Astrocyte of the spinal cord (primary cell): ENCODE data around the gene INCENP.

Source experiments
- DNase-seq: peaks from one replicate; pipeline ENCODE4 v3.0.0; 2011; ENCODE audit warnings: low read depth, low spot score
- H3K4me3 ChIP-seq: 2 replicates; pipeline ENCODE4 v1.5.1; 2011; ENCODE audit warnings: low read depth, mild to moderate bottlenecking, low read length, moderate library complexity
- in situ Hi-C: cut with HindIII; loops from 2 replicates; pipeline ENCODE4 v1.10.0; 2017; ENCODE audit warnings: low sequenced_read_pairs
- TF ChIP-seq, protein P1 (sequence below): IDR thresholded peaks from 2 replicates; pipeline ENCODE4 v1.5.1; 2012; ENCODE audit warnings: low read depth, mild to moderate bottlenecking, low read length, inconsistent platforms

INCENP gene

DNA sequence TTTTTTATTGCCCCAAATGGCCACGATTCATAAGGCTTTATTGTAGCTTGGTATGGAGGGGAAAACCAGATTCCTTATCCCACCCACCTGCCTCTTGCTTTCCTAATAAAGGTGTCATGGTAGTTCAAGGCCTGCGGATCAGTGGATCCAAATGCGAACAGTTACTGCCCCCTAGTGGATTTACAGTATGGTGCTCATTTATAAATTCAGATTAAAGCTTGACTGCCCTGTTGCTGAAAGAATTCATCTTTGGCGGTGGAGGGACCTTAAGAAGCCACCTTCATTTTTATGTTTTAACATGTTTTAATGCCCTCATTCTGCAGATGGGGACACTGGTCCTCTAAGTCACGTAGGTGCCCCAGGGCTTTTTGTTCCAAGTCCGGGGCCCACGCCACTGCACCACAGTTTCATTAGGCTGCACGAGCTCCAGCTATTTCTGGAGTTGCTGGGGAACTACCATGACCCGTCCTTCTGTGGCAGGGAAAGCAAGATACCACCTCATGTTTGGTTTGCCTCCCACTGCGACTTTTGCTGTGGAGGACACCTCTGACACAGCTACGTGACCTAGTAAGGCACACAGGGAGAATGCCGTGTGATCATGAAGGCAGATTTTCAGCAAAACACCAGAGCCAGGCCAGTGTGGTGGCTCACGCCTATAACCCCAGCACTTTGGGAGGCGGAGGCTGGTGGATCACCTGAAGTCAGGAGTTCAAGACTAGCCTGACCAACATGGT, 15.6 kb upstream of the INCENP start:
- H3K4me3 ChIP-seq, result no peak overlapping the region
- in situ Hi-C loops, result no loop called here
- DNase-seq, result peak; percentile 74
- TF ChIP-seq, protein P1, sequence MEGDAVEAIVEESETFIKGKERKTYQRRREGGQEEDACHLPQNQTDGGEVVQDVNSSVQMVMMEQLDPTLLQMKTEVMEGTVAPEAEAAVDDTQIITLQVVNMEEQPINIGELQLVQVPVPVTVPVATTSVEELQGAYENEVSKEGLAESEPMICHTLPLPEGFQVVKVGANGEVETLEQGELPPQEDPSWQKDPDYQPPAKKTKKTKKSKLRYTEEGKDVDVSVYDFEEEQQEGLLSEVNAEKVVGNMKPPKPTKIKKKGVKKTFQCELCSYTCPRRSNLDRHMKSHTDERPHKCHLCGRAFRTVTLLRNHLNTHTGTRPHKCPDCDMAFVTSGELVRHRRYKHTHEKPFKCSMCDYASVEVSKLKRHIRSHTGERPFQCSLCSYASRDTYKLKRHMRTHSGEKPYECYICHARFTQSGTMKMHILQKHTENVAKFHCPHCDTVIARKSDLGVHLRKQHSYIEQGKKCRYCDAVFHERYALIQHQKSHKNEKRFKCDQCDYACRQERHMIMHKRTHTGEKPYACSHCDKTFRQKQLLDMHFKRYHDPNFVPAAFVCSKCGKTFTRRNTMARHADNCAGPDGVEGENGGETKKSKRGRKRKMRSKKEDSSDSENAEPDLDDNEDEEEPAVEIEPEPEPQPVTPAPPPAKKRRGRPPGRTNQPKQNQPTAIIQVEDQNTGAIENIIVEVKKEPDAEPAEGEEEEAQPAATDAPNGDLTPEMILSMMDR, result peak; percentile 70

DNA sequence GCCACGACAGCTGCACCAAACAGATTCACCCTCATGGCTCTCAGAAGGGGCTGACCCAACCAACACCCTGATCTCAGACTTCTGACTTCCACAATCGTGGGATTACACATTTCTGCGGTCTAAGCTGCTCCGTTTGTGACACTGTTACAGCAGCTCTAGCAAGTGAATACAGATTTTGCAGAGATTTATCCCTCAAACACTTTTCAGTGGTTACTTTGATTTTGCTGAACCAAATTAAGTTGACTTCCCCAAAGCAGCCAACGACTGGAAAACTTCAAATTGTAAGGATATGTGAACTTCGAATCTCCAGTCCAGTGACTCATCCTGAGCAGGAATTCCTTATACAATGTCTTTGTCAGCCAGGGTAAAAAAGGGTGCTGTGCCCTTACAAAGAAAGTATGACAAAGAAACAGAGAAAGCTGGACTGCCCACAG, 14.8 kb upstream of the INCENP start:
- no peak overlapping the region for H3K4me3 ChIP-seq
- TF ChIP-seq, protein P1, result no peak
- in situ Hi-C loops, result no loop called here
- peak; percentile 53 for DNase-seq

DNA sequence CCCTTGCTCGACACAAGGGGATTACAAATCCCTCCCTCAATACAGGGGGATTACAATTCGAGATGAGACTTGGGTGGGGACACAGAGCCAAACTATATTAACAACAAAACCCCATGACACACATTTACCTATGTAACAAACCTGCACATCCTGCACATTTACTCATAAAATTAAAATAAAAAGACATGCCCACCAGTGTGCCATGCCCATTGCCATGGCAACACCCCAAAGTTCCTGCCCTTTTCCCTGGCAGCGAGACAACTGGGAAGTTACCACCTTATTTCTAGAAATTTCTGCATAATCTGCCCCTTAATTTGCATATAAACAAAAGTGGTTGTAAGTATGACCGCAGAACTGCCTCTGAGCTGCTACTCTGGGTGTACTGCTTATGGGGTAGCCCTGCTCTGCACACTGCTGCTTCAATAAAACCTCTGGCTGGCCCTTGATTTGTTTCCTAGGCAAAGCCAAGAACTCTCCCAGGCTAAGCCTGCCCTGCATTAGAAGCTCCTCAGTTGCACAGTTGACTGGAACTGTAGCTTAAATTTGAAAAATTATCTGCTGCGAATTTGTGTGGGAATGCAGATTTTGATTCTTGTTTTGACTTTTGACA, 8.6 kb upstream of the INCENP start:
- no peak for DNase-seq
- in situ Hi-C loops, result no loop called here
- TF ChIP-seq, protein P1, result no peak
- no peak overlapping the region for H3K4me3 ChIP-seq

DNA sequence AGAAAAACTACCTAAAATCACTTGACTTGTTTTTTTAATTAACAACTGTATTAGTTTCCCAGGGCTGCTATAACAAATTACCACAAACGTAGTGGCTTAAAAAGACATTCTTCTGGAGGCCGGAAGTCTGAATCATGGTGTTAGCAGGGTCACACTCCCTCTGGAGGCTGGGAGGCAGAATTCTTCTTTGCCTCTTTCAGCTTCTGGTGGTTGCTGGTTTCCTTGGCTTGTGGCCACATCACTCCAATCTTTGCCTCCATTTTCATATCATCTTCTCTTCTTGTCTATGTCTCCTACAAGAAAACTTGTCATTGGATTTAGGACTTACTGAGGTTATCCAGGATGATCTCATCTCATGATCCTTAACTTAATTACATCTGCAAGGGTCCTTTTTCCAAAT, 7.4 kb upstream of the INCENP start:
- no peak for DNase-seq
- in situ Hi-C loops, result no loop called here

DNA sequence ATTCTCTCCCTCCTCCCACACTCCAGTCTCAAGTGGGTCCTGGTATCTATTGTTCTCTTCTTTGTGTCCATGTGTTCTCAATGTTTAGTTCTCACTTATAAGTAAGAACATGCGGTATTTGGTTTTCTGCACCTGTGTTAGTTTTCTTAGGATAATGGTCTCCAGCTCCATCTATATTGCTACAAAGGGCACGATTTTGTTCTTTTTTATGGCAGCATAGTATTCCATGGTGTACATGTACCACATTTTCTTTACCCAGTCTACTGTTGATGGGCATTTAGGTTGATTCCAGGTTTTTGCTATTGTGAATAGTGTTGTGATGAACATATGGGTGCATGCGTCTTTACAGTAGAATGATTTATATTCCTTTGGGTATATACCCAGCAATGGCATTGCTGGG, 4.2 kb upstream of the INCENP start:
- H3K4me3 ChIP-seq, result no peak overlapping the region
- DNase-seq, result no peak
- TF ChIP-seq, protein P1, result no peak
- in situ Hi-C loops, result no loop called here

More for the DNA sequence above, 7.4 kb upstream of the INCENP start:
- TF ChIP-seq, protein P1, result peak; percentile 5
- H3K4me3 ChIP-seq, result no peak overlapping the region

DNA sequence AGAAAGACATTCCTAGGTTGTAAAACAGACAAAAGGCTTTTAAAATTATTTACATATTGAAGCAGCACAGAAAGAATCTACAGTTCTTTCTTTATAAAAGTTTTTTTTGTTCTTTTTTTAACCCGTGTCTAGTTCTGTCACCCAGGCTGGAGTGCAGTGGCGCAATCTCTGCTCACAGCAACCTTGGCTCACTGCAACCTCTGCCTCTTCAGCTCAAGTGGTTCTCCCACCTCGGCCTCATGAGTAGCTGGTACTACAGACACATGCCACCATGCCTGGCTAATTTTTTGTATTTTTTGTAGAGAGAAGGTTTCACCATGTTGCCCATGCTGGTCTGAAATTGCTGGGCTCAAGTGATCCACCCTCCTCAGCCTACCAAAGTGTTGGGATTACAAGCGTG, 3.8 kb upstream of the INCENP start:
- in situ Hi-C loops, result no loop called here
- no peak for DNase-seq
- TF ChIP-seq, protein P1, result no peak
- no peak overlapping the region for H3K4me3 ChIP-seq
